ENCODE results near the gene LMLN.

LMLN gene

DNA sequence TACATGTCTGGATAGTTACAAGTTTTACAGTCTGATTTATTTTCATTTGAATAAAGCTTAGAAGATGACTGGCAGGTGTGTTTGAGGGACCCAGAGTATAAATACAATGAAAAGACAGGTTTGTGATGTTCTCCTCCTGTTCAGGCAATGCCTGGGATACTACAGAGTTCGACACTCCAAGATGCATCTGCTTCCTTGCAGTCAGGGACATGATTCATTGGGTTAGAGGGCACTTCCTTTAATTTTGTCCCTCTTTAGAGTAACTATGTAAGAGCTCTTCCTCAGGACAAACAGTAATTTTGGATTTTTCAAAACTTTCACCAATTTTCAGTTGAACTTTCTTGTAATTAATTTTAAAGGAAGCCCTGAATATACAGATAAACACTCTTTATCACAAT, 102.0 kb downstream of the LMLN start:
- peak overlapping the region; percentile 25 for H3K4me2 ChIP-seq (ENCODE audit: low read depth, low read length, poor library complexity, severe bottlenecking)
- H3K9me2 ChIP-seq (replicated peaks; ENCODE audit: low read depth, low read length): no peaks in the 10 kb centered on the region
- H3K79me2 ChIP-seq (ENCODE audit: insufficient read depth, low read length): no peaks in the 10 kb centered on the region
- peak overlapping the region; percentile 4 for H3K9ac ChIP-seq (ENCODE audit: low read depth, low read length, poor library complexity, severe bottlenecking)
- no peaks in the 10 kb centered on the region for H4K20me1 ChIP-seq (ENCODE audit: insufficient read depth, low read length, poor library complexity, severe bottlenecking)
- H3K36me3 ChIP-seq (ENCODE audit: insufficient read depth, low read length): no peaks in the 10 kb centered on the region
- TF ChIP-seq EZH2phosphoT487 (IDR thresholded peaks at IDR 0.05; ENCODE audit: borderline replicate concordance): no peak
- TF ChIP-seq CTCF (conservative IDR thresholded peaks at IDR 0.05; ENCODE audit: low read length): no peak
- no peaks in the 10 kb centered on the region for H3K9me3 ChIP-seq (ENCODE audit: insufficient read depth, low read depth, low read length)
- H3K27me3 ChIP-seq (ENCODE audit: insufficient read depth, low read length, poor library complexity, severe bottlenecking): no peaks in the 10 kb centered on the region
- H2AFZ ChIP-seq (ENCODE audit: low read length): 0 out of 2 replicates have a peak overlapping the region, but pooled peaks have one; percentile 18
- peaks cover 24% of the 10 kb centered on the region for H3K4me1 ChIP-seq (ENCODE audit: insufficient read depth, low read length, poor library complexity, severe bottlenecking)
- H3F3A ChIP-seq (ENCODE audit: low read depth): no peaks in the 10 kb centered on the region
- H3K4me3 ChIP-seq (ENCODE audit: low read length, poor library complexity, severe bottlenecking): no peak overlapping the region

GRCh38 chr3:198064420-198064819, 104.4 kb downstream of the LMLN start:
- no peak overlapping the region for H3K9ac ChIP-seq (ENCODE audit: low read depth, low read length, poor library complexity, severe bottlenecking)
- no peaks in the 10 kb centered on the region for H3K9me3 ChIP-seq (ENCODE audit: insufficient read depth, low read depth, low read length)
- H3K4me3 ChIP-seq (ENCODE audit: low read length, poor library complexity, severe bottlenecking): no peak overlapping the region
- no peaks in the 10 kb centered on the region for H4K20me1 ChIP-seq (ENCODE audit: insufficient read depth, low read length, poor library complexity, severe bottlenecking)
- TF ChIP-seq EZH2phosphoT487 (IDR thresholded peaks at IDR 0.05; ENCODE audit: borderline replicate concordance): no peak
- no peak for TF ChIP-seq CTCF (conservative IDR thresholded peaks at IDR 0.05; ENCODE audit: low read length)
- no peaks in the 10 kb centered on the region for H3K36me3 ChIP-seq (ENCODE audit: insufficient read depth, low read length)
- H3K4me1 ChIP-seq (ENCODE audit: insufficient read depth, low read length, poor library complexity, severe bottlenecking): peaks cover 25% of the 10 kb centered on the region
- H3K4me2 ChIP-seq (ENCODE audit: low read depth, low read length, poor library complexity, severe bottlenecking): no peak overlapping the region
- H2AFZ ChIP-seq (ENCODE audit: low read length): no peak overlapping the region
- H3K79me2 ChIP-seq (ENCODE audit: insufficient read depth, low read length): no peaks in the 10 kb centered on the region
- no peaks in the 10 kb centered on the region for H3K9me2 ChIP-seq (replicated peaks; ENCODE audit: low read depth, low read length)
- no peaks in the 10 kb centered on the region for H3K27me3 ChIP-seq (ENCODE audit: insufficient read depth, low read length, poor library complexity, severe bottlenecking)
- no peaks in the 10 kb centered on the region for H3F3A ChIP-seq (ENCODE audit: low read depth)

GRCh38 chr3:198065897-198066296, 105.9 kb downstream of the LMLN start:
- Histone ChIP-seq H3K9me3 (ENCODE audit: insufficient read depth, low read depth, low read length) (no peaks in the 10 kb centered on the region), H3F3A (ENCODE audit: low read depth) (no peaks in the 10 kb centered on the region), H3K4me1 (ENCODE audit: insufficient read depth, low read length, poor library complexity, severe bottlenecking) (peaks cover 25% of the 10 kb centered on the region), H3K36me3 (ENCODE audit: insufficient read depth, low read length) (no peaks in the 10 kb centered on the region), H3K9ac (ENCODE audit: low read depth, low read length, poor library complexity, severe bottlenecking) (no peak overlapping the region), H3K4me2 (ENCODE audit: low read depth, low read length, poor library complexity, severe bottlenecking) (no peak overlapping the region), H3K79me2 (ENCODE audit: insufficient read depth, low read length) (no peaks in the 10 kb centered on the region), H2AFZ (ENCODE audit: low read length) (peak overlapping the region; percentile 40; the same call in 1 of the 2 replicates), H3K4me3 (ENCODE audit: low read length, poor library complexity, severe bottlenecking) (no peak overlapping the region), H3K27me3 (ENCODE audit: insufficient read depth, low read length, poor library complexity, severe bottlenecking) (no peaks in the 10 kb centered on the region), H3K9me2 (replicated peaks; ENCODE audit: low read depth, low read length) (no peaks in the 10 kb centered on the region), H4K20me1 (ENCODE audit: insufficient read depth, low read length, poor library complexity, severe bottlenecking) (no peaks in the 10 kb centered on the region)
- TF ChIP-seq CTCF (conservative IDR thresholded peaks at IDR 0.05; ENCODE audit: low read length): no peak
- TF ChIP-seq EZH2phosphoT487 (IDR thresholded peaks at IDR 0.05; ENCODE audit: borderline replicate concordance): no peak
